Skeletal muscle cell (primary cell): ENCODE results near the gene SPIN1.

Source experiments
- DNase-seq: peaks from one replicate; pipeline ENCODE4 v3.0.0-alpha.2; 2010; ENCODE audit warnings: low read depth
- H3K4me3 ChIP-seq: 2 replicates; pipeline ENCODE4 v1.5.1; 2011; ENCODE audit warnings: low read depth, mild to moderate bottlenecking, control low read depth, low read length, moderate library complexity

The SPIN1 gene

DNA sequence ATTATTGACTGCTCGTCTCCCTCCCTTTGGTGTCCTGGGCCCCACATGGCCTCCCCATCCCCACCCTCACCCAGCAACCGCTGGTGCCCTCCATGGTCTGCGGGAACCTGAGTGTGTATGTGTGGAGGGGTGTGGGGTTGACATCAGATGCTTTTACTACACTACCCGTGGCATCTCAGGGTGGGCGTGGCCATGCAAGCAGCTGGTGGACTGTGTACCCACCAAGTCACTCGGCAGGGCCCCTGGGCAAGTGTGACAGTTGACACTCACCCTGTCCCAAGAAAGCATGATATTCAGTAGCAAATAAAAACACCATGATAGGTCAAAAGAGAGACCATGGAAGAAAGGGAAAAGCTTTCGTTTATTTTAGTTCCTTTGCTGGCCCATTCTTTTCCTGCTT lies 139.4 kb downstream of the SPIN1 start:
- no peak for DNase-seq
- H3K4me3 ChIP-seq, result no peak overlapping the region
